Activated CD4-positive, alpha-beta T cell treated with anti-CD3 and anti-CD28 coated beads, Interleukin-2, Interleukin-4, amounts not matched to agents 100 ng/mL and 50 ng/mL, durations not matched to agents 16 hours and 8 hours (primary cell): ENCODE measurements around the gene ANAPC2.
A peak's percentile ranks its signal among the peaks of the same experiment; 100 is the strongest.

Experiments
- DNase-seq: peaks from one replicate; pipeline ENCODE4 v3.0.0-alpha.2; 2020; ENCODE audit warnings: low spot score

ANAPC2 gene

GRCh38 chr9:137162505-137163364 is 25.6 kb downstream of the ANAPC2 start:
- no peak for DNase-seq

GRCh38 chr9:137161558-137162486 is 26.5 kb downstream of the ANAPC2 start:
- DNase-seq, result no peak

GRCh38 chr9:137160716-137161557 is 27.4 kb downstream of the ANAPC2 start:
- no peak for DNase-seq

- DNase-seq, result no peak
Observed at GRCh38 chr9:137160054-137160425, 28.3 kb downstream of the ANAPC2 start.

- no peak for DNase-seq
Observed at GRCh38 chr9:137159105-137160053, 29.0 kb downstream of the ANAPC2 start.

- DNase-seq, result no peak
Observed at GRCh38 chr9:137158625-137159024, 29.7 kb downstream of the ANAPC2 start.

GRCh38 chr9:137157618-137158415 is 30.5 kb downstream of the ANAPC2 start:
- no peak for DNase-seq

- DNase-seq, result peak; percentile 61
Observed at GRCh38 chr9:137156567-137157375, 31.6 kb downstream of the ANAPC2 start.

- DNase-seq, result no peak
Observed at GRCh38 chr9:137152844-137153405, 35.4 kb downstream of the ANAPC2 start.

GRCh38 chr9:137150617-137151457 is 37.5 kb downstream of the ANAPC2 start:
- DNase-seq, result peak; percentile 78

- DNase-seq, result peak; percentile 61
Observed at GRCh38 chr9:137149942-137150616, 38.3 kb downstream of the ANAPC2 start.

GRCh38 chr9:137149363-137149762 is 39.0 kb downstream of the ANAPC2 start:
- DNase-seq, result no peak

- no peak for DNase-seq
Observed at GRCh38 chr9:137148661-137149060, 39.7 kb downstream of the ANAPC2 start.

GRCh38 chr9:137148242-137148641 is 40.1 kb downstream of the ANAPC2 start:
- DNase-seq, result no peak

- no peak for DNase-seq
Observed at GRCh38 chr9:137147793-137148160, 40.6 kb downstream of the ANAPC2 start.

GRCh38 chr9:137147091-137147792 is 41.1 kb downstream of the ANAPC2 start:
- DNase-seq, result no peak

GRCh38 chr9:137146527-137146918 is 41.8 kb downstream of the ANAPC2 start:
- DNase-seq, result no peak
